GM23248 (cell line): ENCODE measurements around the gene RNF157. TPM values are rescaled to one million over a fixed set of nuclear protein-coding genes. Genes with fewer than 3 reads are reported as not detected.

ENCODE experiments used
- DNase-seq: peaks from one replicate; pipeline ENCODE4 v3.0.0-alpha.2; 2015
- H2AFZ ChIP-seq: fragments of 200-600 bp; sonication (generic); 2 replicates; pipeline ENCODE4 v1.6.1; 2016; ENCODE audit warnings: antibody characterized with exemption
- H3F3A ChIP-seq: fragments of 200-600 bp; sonication (generic); 2 replicates; pipeline ENCODE4 v1.6.1; 2016; ENCODE audit warnings: mild to moderate bottlenecking, antibody characterized with exemption, mixed run types; ENCODE audit not compliant: insufficient read depth
- H3K27ac ChIP-seq: fragments of 200-600 bp; sonication (generic); 2 replicates; pipeline ENCODE4 v1.5.1; 2016; ENCODE audit warnings: mild to moderate bottlenecking
- H3K27me3 ChIP-seq: fragments of 200-600 bp; sonication (generic); replicated peaks from 2 replicates; pipeline ENCODE4 v1.6.1; 2016; ENCODE audit warnings: mild to moderate bottlenecking; ENCODE audit not compliant: insufficient read depth
- H3K36me3 ChIP-seq: fragments of 200-600 bp; sonication (generic); 2 replicates; pipeline ENCODE4 v1.6.1; 2016; ENCODE audit warnings: low read depth, mild to moderate bottlenecking
- H3K4me1 ChIP-seq: fragments of 200-600 bp; sonication (generic); 2 replicates; pipeline ENCODE4 v1.6.1; 2016; ENCODE audit warnings: mild to moderate bottlenecking; ENCODE audit not compliant: insufficient read depth
- H3K4me2 ChIP-seq: fragments of 200-600 bp; sonication (generic); one replicate; pipeline ENCODE4 v1.6.1; 2016; ENCODE audit warnings: mild to moderate bottlenecking; ENCODE audit not compliant: unreplicated experiment
- H3K4me3 ChIP-seq: fragments of 200-600 bp; sonication (generic); 2 replicates; pipeline ENCODE4 v1.5.1; 2016; ENCODE audit warnings: mild to moderate bottlenecking
- H3K79me2 ChIP-seq: fragments of 200-600 bp; sonication (generic); 2 replicates; pipeline ENCODE4 v1.6.1; 2016; ENCODE audit warnings: mild to moderate bottlenecking; ENCODE audit not compliant: insufficient read depth
- H3K9ac ChIP-seq: fragments of 200-600 bp; sonication (generic); 2 replicates; pipeline ENCODE4 v1.6.1; 2016; ENCODE audit warnings: mild to moderate bottlenecking
- H3K9me2 ChIP-seq: fragments of 200-600 bp; sonication (generic); 2 replicates; pipeline ENCODE4 v1.6.1; 2016; ENCODE audit warnings: mixed run types, mild to moderate bottlenecking, moderate library complexity; ENCODE audit not compliant: insufficient read depth
- H3K9me3 ChIP-seq: fragments of 200-600 bp; sonication (generic); one replicate; pipeline ENCODE4 v1.6.1; 2017; ENCODE audit warnings: low read depth
- H4K20me1 ChIP-seq: fragments of 200-600 bp; sonication (generic); 2 replicates; pipeline ENCODE4 v1.6.0; 2016; ENCODE audit not compliant: insufficient read depth
- EZH2 ChIP-seq: fragments of 200-600 bp; sonication (generic); IDR thresholded peaks from 2 replicates; pipeline ENCODE4 v1.6.1; 2018; ENCODE audit warnings: antibody characterized with exemption, mild to moderate bottlenecking; ENCODE audit not compliant: insufficient read depth, poor library complexity, severe bottlenecking
- EZH2phosphoT487 ChIP-seq: fragments of 200-600 bp; sonication (generic); IDR thresholded peaks from 2 replicates; pipeline ENCODE4 v1.6.1; 2018; ENCODE audit warnings: antibody characterized with exemption, moderate library complexity, mild to moderate bottlenecking, low read depth; ENCODE audit not compliant: insufficient read depth
- WGBS, 2 experiments: methylation state at CpG; one replicate each; pipeline ENCODE4 v1.1.6; 2015 to 2017; ENCODE audit warnings: low lambda C conversion rate in 2 of 2, low coverage in 1 of 2; ENCODE audit errors: missing lambda C conversion rate in 2 of 2; 5-methylcytosine and 5-hydroxymethylcytosine counted together
- in situ Hi-C: fragments of 300-500 bp; cut with MboI; formaldehyde crosslinking; loops from 2 replicates; pipeline ENCODE4 v1.15.0; 2020
- polyA plus RNA-seq: library from polyadenylated mRNA; unstranded; fragments of >200 nt; fragmentation: Nextera tagmentation; extraction: Ambion mirVana; gene quantifications from 2 replicates; pipeline ENCODE4 v1.2.1, GENCODE V29; 2016
- total RNA-seq: library from RNA; depleted of rRNA; stranded (reverse); fragments of >200 nt; shearing (Covaris generic); gene quantifications from 2 replicates; pipeline ENCODE4 v1.2.3, GENCODE V29; 2014

The RNF157 gene
- total and polyA plus RNA-seq, 2 experiments from 2014 or later, result 0.31 to 4.0 TPM

DNA sequence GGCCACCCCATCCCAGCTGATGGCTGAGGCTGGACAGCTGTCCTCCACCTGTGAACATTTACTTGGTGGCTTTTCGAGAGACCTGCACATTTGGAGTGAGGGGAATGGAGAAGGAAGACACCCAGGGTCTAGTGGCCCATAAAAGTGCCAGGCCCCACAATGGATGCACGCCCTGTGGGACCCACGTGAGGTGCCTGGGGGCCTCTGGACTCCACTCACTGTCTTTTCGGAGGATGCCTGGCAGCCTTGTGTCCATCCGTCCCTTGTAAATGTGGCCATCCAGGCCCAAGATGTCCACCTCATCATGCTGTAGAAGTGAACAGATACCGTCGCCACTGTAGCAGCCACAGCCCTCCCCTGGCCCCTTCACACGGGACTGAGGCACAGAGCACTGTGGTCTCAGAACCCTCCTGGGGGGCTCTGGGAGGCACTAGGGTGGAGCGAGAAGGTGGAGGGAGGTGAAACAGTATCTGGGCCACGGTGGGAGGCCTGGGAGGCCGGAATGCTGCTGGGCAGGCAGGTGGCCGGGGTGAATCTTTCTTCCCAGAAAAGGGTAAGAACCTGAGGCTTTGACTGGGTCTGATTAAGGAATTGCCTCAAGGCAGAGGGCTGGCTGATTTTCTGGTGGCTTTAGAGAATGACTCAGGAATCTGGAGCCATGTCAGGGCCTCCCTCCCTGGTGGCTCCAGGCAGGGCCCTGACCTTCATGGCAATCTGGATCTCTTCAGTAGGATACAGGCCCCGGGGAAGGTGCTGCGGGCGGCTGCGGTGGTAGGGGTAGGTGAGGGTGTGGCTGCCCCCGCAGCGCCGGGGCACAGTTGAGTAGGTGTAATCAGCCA is 36.4 kb upstream of the RNF157 start:
- H3K36me3 ChIP-seq, result no peaks in the 10 kb centered on the region
- 63% methylated on average over 19 of the region's 19 CpGs for WGBS, 2 experiments
- no peaks in the 10 kb centered on the region for H3F3A ChIP-seq

DNA sequence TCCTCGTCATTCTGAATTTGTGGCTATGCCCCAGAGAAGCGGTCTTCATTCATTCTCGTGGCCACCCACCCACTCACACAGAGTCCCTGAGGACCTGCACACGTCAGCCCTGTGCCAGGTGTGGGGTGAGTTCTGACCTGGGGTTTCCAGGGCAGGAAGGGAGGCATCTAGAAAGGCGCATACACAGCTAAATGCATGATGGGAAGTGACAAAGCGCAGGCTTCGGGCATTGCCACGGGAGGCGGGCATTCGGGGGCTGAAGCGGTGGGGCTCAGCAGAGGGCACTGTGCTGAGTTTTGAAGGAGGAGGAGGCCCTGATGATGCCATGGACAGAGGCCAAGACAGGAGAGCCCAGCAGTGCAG is 35.8 kb upstream of the RNF157 start:
- H3F3A ChIP-seq, result no peaks in the 10 kb centered on the region
- H3K36me3 ChIP-seq, result no peaks in the 10 kb centered on the region
- no peaks in the 10 kb centered on the region for H3K9me3 ChIP-seq
- no peaks in the 10 kb centered on the region for H3K27me3 ChIP-seq
- DNase-seq, result no peak
- H3K27ac ChIP-seq, result no peak overlapping the region
- no peaks in the 10 kb centered on the region for H3K79me2 ChIP-seq
- in situ Hi-C loops, result loop anchor here (25.0 kb wide), 1 partner anchor 364 kb away; the partner anchor contains the start of gene MRPL38
- peaks cover 9% of the 10 kb centered on the region for H3K4me1 ChIP-seq
- 95 to 97% methylated on average over 8 to 11 of the region's 11 CpGs for WGBS, 2 experiments
- no peaks in the 10 kb centered on the region for H4K20me1 ChIP-seq
- H3K9ac ChIP-seq, result no peak overlapping the region
- no peak overlapping the region for H2AFZ ChIP-seq
- H3K9me2 ChIP-seq, result no peaks in the 10 kb centered on the region
- TF ChIP-seq EZH2phosphoT487 (no peak), EZH2 (no peak)
- H3K4me3 ChIP-seq, result no peak overlapping the region
- H3K4me2 ChIP-seq, result no peak overlapping the region

More for the DNA sequence above, 36.4 kb upstream of the RNF157 start:
- Histone ChIP-seq H3K4me2 (peak overlapping the region; percentile 28), H3K9me3 (no peaks in the 10 kb centered on the region), H3K27me3 (no peaks in the 10 kb centered on the region), H4K20me1 (no peaks in the 10 kb centered on the region), H3K9me2 (no peaks in the 10 kb centered on the region), H3K4me3 (no peak overlapping the region), H3K9ac (0 out of 2 replicates have a peak overlapping the region, but pooled peaks have one; percentile 36), H2AFZ (no peak overlapping the region), H3K4me1 (peaks cover 9% of the 10 kb centered on the region), H3K79me2 (no peaks in the 10 kb centered on the region), H3K27ac (no peak overlapping the region; the same call in 1 of the 2 replicates)
- no peak for TF ChIP-seq EZH2phosphoT487
- no peak for TF ChIP-seq EZH2
- peak; percentile 89 for DNase-seq
- in situ Hi-C loops, result loop anchor here (25.0 kb wide), 1 partner anchor 364 kb away; the partner anchor contains the start of gene MRPL38

DNA sequence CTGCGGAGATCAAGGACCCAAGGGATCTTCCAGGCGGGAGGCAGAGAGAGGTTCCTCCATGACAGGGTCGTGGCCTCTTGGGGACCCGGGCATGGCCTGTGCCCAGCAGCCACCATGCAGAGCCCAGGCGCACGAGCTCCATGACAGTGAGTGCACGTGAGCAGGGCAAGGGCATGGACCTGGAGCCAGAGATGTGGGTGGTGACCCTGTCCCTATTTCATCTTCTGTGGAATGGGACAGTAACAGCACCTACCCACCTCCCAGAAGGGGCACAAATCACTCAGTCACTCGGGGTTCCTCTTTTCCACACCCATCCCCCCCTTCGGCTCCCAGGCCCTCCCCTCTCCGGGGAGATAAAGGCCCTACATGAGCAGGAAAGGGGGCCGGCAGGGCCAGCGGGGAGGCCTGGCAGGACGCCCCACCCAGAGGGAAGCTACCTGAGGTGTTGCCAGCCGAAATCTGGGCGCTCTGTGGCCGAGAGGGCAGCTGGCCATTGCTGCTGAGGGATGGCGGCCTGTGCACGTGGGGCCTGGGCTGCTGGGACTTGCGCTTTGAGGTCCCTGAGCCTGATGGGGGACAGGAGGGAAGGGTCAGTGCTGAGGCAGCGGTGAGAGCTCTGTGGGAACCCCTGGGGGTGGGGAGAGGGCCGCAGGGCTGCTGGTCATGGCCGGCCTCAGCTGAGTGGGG is 35.2 kb upstream of the RNF157 start:
- no peak overlapping the region for H3K27ac ChIP-seq
- H2AFZ ChIP-seq, result no peak overlapping the region
- in situ Hi-C loops, result loop anchor here (25.0 kb wide), 1 partner anchor 363 kb away; the partner anchor contains the start of gene MRPL38
- H4K20me1 ChIP-seq, result no peaks in the 10 kb centered on the region
- no peak overlapping the region for H3K4me2 ChIP-seq
- H3K27me3 ChIP-seq, result no peaks in the 10 kb centered on the region
- H3K9me3 ChIP-seq, result no peaks in the 10 kb centered on the region
- 90 to 91% methylated on average over 20 to 22 of the region's 22 CpGs for WGBS, 2 experiments
- H3F3A ChIP-seq, result no peaks in the 10 kb centered on the region
- no peaks in the 10 kb centered on the region for H3K79me2 ChIP-seq
- peaks cover 9% of the 10 kb centered on the region for H3K4me1 ChIP-seq
- H3K4me3 ChIP-seq, result no peak overlapping the region
- DNase-seq, result no peak
- no peaks in the 10 kb centered on the region for H3K36me3 ChIP-seq
- no peak for TF ChIP-seq EZH2
- TF ChIP-seq EZH2phosphoT487, result no peak
- no peaks in the 10 kb centered on the region for H3K9me2 ChIP-seq
- no peak overlapping the region for H3K9ac ChIP-seq

DNA sequence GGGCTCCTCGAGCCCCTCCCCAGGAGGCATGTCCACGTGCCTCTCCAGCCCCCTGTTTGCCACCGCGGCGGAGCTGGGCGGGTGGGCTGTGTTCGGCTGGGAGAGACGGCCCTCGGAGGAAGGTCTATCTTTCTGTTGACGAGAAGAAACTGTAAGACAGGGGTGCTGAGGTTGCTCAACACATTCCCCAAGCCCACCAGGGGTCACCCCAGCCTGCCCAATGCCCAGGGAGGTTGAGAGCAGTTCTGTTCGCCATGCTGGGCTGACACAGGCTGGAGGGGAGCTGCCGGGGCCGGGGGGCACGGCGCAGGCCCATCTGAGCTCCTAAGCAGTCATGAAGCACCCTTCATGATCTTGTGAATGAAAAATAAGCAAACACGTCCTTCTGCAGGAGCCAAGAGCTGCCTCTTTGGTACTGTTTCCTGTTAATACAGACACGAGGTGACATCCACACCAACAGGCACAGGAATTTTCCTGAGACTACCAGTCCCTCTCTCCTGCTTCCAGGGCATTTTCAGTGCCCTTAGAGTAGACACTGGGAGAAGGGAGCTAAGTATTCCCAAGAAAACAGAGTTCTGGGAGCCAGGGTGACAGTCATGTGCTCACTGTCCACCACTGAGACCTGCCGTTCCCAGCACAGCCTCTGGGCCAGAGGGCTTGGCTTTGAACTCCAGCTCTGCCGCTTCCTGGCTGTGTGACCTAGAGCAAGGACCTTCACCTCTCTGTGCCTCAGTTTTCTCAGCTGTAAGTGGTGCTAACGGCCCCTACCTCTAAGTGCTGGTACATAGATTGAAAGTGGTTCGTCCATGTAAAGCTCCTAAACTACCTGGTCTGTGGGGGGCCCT is 34.0 kb upstream of the RNF157 start:
- peaks cover 9% of the 10 kb centered on the region for H3K4me1 ChIP-seq
- in situ Hi-C loops, result no loop called here
- no peak for DNase-seq
- H3K27ac ChIP-seq, result no peak overlapping the region
- H3K27me3 ChIP-seq, result no peaks in the 10 kb centered on the region
- 71 to 75% methylated on average over 19 to 21 of the region's 21 CpGs for WGBS, 2 experiments
- H3K79me2 ChIP-seq, result peaks cover 6% of the 10 kb centered on the region
- no peak overlapping the region for H3K4me2 ChIP-seq
- no peak overlapping the region for H2AFZ ChIP-seq
- no peak overlapping the region for H3K4me3 ChIP-seq
- H3K9ac ChIP-seq, result no peak overlapping the region
- TF ChIP-seq EZH2phosphoT487 (no peak), EZH2 (no peak)
- no peaks in the 10 kb centered on the region for H4K20me1 ChIP-seq
- no peaks in the 10 kb centered on the region for H3K36me3 ChIP-seq
- H3K9me2 ChIP-seq, result no peaks in the 10 kb centered on the region
- no peaks in the 10 kb centered on the region for H3F3A ChIP-seq
- H3K9me3 ChIP-seq, result no peaks in the 10 kb centered on the region
